Measurements from ENCODE around the gene MBD5.

- TF ChIP-seq CTCF (conservative IDR thresholded peaks at IDR 0.05; ENCODE audit: low read length) (no peak), EZH2phosphoT487 (IDR thresholded peaks at IDR 0.05; ENCODE audit: borderline replicate concordance, low read depth, low read length) (no peak)
Measured at GRCh38 chr2:148461876-148462275, 441.0 kb downstream of the MBD5 start.
